ENCODE data around the gene AVEN.
"Not testable (repeated sequence)": the region's sequence is repeated elsewhere in the genome, so short reads cannot be mapped to it uniquely, and the experiment has no call there.

The AVEN gene, protein sequence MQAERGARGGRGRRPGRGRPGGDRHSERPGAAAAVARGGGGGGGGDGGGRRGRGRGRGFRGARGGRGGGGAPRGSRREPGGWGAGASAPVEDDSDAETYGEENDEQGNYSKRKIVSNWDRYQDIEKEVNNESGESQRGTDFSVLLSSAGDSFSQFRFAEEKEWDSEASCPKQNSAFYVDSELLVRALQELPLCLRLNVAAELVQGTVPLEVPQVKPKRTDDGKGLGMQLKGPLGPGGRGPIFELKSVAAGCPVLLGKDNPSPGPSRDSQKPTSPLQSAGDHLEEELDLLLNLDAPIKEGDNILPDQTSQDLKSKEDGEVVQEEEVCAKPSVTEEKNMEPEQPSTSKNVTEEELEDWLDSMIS

DNA sequence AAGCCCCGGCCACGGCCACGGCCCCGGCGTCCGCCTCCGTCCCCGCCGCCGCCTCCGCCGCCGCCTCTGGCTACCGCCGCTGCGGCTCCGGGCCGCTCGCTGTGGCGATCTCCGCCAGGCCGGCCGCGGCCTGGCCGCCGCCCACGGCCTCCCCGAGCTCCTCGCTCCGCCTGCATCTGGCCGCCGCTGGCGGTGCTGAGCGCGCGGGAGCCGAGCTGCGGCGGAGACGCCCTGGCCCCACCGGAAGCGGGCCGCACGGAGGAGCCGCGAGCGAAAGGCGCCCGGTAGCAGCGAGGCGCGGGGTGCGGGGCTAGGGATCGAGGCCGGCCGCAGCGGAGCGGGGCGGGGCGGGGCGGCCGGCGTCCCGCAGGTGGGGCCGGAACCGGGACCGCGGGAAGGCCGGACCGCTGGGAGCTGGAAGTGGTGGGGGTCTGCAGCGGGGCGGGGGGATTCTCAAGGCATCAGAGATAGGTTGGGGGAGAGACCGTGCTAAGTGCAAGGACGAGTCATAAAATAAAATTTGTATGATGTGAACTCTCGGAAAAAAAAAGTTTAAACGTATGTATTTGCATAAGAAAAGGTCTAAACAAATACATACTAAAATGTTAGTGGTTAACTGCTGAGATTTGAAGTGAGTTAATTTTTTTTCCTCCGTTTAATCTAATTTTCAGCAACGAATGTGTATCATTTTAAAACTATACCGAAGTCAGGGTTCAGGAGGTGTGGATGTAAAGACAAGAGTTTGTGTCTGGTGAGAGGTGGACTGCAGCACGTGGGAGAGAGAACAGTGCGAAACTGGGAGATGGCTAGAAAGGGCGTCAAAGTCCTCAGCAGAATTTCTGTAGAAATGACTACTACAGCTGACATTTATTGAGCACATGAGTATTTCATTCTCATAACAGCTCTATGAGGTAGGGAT is at the start of gene AVEN:
Gene AVEN, minus strand, starts transcription at position 334 of the 919 bp plus-strand sequence. Its CDS starts 158 bp downstream, at position 176.
- DNase-seq = no peak

DNA sequence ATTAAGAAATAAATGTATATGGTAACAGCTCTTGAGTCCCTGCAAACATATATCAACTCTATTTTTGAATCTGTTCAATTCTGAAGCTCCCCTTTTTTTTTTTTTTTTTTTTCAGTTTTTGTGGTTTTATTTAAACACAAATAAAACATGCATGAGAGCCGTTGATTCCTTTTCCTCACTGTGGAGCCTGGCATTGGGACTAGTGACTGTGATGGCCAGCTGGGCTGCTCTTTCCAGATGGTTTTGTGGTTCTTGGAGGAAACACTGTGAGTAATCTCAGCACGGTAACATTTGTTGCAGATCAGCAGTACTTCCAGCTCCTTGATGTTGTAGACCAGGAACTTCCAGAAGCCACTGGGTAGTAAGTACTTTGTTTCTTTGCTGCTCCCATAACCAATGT is 46.7 kb upstream of the AVEN start:
- DNase-seq = no peak

DNA sequence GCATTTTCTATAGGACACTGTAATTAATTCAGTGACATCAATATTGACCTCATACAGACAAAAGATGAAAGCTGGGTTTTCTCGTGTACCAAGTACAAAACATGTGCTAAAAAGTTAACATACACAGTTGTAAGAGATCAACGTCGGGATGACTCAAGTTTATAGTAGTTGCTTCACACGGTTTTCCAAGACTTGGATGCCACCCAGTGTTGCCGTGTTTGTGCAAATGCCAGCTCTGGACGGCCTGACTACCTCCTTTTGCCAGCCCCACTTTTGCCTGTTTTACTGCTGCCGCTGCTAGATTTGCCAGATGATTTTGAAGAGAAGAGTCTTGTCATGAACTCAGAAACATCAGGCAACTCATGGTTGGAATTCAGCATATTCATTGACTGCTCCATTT is 45.1 kb upstream of the AVEN start:
- no peak for DNase-seq

DNA sequence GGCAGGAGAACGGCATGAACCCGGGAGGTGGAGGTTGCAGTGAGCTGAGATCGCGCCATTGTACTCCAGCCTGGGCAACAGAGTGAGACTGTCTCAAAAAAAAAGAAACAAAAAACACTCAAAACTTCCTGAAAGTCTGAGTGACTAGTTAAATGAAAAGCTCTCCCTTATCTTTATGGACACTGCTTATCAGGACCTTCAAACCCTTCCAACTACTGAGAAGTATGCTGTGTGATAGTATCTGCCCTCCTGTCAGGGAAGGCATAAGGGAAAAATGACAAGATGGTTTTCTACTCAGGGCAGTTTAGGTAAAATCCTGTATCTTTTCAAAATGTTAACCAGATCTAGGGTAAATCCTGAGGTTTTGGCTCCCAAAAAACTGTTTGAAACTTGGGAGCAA is 40.9 kb upstream of the AVEN start:
- no peak for DNase-seq

DNA sequence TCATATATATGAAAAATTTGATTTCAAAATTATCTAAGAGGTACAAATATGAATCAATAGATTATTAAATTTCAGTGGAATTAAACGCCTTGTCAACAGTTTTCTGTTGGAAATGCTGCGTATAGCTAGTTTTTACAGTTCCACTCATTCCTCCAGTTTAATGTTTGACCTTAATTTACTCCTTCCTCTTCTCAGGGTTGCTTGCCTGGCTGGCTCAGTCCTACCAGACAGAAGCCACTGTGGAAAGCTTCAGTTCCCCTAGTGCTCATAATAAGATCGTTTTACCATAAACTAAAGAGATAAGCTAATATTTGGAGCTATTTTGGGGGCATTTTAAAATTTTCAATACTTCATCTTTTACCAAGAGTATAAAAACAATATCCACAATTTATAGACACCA is 39.9 kb upstream of the AVEN start:
- DNase-seq = peak; percentile 20

DNA sequence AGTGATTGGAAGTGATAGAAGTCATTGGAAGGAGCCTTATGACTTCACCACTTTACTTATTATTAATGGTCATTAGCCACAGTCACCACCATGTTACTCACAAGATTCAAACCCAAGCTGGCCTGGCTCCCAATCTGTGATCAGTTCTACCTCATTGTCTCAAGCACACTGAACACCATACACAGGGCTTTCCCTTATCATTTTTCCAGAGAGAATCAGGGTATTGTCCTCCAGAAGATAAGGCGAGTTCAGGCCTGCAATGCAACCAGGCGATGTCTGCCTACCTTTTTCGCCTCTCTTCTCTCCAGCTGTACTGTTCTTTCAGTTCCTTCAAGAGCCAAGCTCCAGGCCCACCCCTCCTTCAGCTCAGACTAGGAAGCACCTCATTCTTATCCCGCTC is 37.8 kb upstream of the AVEN start:
- no peak for DNase-seq

DNA sequence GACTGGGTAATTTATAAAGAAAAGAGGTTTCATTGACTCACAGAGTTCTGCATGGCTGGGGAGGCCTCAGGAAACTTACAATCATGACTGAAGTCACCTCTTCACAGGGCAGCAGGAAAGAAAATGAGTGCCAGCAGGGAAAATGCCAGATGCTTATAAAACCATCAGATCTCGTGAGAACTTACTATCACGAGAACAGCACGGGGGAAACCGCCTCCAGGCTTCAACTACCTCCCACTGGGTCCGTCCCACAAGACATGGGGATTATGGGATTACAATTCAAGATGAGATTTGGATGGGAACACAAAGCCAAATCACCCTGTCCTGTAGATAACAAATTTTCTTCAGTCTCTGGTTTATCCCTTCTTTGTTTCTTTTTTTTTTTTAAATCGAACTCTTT is 31.0 kb upstream of the AVEN start:
- DNase-seq = no peak

DNA sequence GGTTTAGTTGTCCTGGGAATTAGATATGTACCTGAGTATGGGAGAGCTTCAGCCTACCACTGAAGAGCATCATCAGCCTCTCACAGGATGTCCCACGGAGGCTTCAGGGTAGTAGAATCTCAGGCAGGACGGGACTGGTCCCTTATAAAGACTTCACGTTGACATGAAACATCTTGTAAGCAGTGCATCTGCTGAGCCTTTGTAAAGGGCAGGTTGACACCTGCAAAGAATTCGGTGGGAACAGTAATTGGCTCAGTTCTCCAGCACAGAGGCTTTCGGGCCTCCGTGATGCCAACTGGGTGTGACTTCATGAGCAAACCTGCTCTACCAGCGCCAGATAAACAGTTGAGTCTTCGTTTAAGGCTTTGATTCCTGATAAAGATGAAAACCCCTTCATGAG is 26.9 kb upstream of the AVEN start:
- DNase-seq = no peak

DNA sequence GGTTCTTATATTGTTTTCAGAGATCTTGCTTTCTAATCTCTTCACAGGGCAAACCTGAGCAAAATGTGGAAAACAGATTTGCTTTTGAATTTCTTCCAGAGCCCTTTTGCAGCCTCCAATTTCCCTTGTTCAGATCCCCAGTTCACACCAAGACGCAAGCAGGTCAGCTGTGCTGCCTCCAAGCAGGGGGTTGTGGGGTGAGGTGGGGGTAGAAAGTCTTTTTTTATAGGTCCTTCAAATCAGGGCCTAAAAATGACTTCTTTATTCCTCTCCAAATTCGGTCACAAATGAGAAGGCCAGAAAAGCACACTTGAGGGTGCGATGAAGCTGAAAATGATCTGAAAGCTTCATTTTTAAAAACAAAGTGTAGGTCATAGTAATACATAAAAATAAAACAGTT is 26.3 kb upstream of the AVEN start:
- no peak for DNase-seq

DNA sequence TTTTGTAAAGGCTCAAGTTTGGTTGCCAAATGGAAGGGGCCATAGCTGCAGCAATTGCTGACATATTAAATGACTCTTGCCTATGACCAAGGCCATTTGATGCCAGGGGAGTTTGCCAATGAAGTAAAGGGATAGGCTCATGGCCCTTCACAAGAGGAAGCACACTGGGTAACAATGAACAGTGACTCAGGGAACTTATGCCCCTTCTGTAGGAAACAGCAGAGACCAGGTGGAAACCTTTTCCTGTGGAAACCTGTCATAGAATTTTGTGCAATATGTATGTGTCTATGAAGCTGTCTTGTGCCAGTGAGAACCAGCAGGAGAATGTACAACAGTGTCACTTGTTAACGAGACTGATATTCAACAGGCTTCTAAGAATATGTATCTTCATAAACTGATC is 25.4 kb upstream of the AVEN start:
- DNase-seq = no peak

DNA sequence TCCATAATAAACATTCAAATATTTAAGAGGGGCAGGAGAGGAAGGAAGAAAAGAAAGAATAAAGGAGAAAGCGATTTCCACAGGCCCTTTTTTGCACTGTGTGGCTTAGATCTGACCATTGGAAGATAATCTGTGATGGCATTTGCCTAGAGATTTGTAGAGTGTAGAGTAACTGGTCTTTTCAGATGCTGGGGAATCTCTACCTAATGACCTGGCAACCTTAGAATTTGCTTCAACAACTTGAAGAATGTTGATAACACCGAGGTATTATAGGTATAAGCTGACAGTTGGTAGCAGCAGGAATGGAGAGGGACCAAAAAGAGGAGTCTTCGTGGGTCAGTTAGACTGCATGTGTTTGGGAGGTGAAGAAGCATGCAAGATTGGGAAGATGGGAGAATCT is 20.9 kb upstream of the AVEN start:
- no peak for DNase-seq

DNA sequence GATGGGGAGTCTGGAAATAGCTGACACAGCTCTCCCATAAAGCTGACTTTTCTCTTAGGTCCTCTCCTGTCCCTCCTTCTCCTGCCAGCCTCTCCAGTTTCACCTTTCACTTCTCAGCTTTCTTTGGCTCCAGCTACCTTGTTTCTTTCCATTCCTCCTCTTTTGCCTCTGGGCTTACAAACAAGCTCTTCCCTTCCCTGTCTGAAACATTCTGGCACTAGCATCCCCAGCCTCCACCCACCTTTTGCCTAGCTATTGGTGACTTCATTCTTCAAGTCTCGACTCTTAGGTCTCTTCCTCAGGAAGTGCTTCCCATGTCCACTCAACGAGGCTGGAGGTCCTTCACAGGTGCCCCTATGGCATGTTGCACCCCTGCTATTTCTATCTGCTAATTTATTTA is 20.5 kb upstream of the AVEN start:
- DNase-seq = no peak

DNA sequence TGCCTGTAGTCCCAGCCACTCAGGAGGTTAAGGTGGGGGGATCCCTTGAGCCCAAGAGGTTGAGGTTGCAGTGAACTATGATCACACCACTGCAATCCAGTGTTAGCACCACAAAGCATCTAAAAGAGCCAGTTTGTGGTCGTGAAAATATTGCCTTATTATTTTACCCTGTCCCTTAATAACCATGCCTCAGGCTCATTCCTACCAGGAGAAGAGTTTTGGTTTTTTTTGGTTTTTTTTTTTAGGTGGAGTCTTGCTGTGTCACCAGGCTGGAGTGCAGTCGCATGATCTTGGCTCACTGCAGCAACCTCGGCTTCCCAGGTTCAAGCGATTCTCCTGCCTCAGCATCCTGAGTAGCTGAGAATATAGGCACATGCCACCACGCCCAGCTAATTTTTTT is 17.9 kb upstream of the AVEN start:
- no peak for DNase-seq

DNA sequence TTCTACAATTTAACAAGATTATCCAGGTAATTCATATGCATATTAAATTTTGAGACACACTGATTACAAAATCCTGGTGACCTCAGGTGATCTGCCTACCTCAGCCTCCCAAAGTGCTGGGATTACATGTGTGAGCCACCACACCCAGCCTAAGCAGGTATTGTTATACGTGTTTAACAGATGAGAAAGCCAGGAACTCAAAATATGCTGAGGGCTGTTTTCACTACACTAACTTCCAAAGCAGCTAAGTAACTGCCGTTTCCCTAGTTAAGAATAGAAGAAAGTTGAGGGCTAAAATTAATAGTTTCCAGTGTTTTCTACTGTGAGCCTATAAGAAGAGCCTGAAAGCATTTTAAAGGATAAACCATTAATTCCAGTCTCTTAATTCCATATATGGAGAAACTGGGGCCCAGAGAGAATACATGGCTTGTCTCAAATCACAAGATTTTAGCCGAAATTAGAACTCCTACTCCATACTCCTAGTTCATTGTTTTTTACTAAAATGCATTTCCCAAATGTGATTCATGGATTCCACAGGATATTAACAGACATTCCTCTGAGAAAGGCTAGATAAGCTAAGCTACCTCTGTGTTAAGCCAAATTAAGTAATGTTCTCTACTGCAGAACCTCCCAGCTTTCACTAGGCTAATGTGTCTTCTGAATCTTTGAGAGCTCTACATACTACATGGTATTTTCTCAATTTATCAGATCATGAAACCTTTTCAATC is 17.0 kb upstream of the AVEN start:
- DNase-seq = no peak

DNA sequence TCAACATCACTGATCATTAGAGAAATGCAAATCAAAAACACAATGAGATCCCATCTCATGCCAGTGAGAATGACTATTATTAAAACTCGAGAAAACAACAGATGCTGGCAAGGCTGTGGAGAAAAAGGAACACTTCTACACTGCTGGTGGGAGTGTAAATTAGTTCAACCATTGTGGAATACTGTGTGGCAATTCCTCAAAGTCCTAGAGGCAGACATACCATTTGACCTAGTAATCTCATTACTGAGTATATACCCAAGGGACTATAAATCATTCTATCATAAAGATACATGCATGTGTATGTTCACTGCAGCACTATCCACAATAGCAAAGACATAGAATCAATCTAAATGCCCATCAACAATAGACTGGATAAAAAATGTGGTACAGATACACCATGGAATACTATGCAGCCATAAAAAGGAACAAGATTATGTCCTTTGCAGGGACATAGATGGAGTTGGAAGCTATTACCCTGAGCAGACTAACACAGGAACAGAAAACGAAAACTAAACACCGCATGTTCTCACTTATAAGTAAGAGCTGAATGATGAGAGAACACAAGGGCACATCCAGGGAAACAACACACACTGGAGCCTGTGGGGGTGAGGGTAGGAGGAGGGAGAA is 15.2 kb upstream of the AVEN start:
- DNase-seq = no peak

DNA sequence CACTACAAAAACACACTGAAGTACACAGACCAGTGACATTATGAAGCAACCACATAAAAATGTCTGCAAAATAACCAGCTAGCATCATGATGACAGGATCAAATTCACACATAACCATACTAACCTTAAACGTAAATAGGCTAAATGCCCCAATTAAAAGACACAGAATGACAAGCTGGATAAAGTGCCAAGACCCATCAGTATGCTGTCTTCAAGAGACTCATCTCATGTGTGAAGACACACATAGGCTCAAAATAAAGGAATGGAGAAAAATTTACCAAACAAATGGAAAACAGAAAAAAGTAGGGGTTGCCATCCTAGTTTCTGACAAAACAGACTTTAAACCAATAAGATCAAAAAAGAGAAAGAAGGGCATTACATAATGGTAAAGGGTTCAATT is 11.4 kb upstream of the AVEN start:
- DNase-seq = not testable (repeated sequence)

DNA sequence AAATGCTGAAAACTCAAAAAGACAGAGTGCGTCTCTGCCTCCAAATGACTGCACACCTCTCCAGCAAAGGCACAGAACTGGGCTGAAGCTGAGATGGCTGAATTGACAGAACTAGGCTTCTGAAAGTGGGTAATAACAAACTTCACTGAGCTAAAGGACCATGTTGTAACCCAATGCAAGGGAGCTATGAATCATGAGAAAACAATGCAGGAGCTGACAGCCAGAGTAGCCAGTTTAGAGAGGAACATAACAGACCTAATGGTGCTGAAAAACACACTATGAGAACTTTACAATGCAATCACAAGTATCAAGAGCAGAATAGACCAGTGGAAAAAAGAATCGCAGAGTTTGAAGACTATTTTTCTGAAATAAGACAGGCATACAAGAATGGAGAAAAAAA is 10.1 kb upstream of the AVEN start:
- DNase-seq = peak; percentile 36

DNA sequence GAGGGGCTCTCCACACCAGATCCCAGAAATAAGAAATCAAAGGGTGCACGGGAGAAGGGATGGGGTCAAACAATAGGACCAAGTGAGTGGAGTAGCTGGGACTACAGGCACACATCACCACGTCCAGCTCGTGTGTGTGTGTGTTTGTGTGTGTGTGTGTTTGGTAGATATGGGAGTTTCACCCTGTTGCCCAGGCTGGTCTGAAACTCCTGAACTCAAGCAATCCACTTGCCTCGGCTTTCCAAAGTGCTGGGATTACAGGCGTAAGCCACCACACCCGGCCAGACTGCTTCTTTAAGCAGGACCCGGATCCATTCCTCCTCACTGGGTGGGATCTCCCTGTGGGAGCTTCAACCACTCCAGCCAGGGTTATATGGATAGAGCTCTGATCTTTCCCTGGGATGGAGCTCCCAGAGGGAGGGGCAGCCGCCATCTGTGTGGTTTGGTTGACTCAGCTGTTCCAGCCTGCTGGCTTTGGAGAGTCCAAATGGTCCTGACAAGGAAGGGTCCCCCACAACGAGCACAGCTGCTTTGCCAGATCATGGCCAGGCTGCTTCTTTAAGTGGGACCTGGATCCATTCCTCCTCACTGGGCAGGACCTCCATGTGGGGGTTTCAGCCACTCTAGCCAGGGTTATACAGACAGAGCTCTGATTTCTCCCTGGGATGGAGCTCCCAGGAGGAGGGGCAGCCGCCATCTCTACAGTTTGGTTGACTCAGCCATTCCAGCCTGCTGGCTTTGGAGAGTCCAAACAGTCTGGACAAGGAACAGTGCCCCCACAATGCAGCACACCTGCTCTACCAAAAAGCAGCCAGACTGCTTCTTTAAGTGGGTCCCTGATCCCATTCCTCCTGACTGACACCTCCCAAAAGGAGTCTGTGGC is 9.1 kb upstream of the AVEN start:
- peak; percentile 15 for DNase-seq

DNA sequence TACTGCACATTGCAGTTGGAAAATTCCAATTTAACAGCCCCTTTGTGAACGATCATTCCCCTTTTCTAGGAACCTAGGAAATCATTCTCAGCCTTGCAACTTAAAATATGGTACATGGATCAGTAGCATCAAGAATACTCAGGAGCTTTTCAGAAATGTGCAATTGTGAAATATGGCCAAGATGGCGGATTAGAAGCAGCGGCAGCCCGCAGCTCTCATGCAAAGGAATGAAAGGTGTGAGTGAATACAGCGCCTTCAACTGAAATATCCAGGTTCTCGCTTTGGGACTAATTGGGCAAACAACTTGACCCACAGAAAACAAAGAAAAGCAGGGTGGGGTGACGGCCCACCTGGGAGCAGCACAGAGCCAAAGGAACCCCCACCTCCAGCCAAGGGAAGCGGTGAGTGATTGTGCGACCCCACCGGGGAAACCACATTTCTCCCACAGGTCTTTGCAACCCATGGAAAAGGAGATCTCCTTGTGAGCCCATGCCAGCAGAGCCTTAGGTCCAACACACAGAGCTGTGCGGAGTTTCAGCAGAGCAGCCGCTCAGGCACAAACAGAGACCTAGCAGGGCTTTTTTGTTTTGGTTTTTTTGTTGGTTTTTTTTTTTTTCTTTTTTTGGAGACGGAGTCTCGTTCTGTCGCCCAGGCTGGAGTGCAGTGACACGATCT is 7.6 kb upstream of the AVEN start:
- no peak for DNase-seq

DNA sequence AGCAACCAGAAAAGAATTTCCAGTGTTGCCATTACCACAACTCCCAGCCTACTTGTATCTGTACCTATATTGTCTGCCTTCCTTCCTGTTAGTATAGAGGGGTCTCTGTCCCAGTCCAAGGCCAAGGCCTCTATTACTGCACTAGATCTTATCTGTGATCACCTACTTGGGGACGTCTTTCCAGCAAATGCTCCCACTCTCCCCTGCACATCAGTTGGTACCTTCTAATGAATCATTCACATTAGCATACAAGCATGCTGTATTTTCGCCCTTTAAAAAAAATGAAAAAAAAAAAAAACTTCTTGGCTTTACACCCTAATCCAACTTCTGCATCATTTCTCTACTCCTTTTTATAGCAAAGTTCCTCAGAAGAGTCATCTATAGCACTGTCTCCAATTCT is 4.8 kb upstream of the AVEN start:
- peak; percentile 42 for DNase-seq

DNA sequence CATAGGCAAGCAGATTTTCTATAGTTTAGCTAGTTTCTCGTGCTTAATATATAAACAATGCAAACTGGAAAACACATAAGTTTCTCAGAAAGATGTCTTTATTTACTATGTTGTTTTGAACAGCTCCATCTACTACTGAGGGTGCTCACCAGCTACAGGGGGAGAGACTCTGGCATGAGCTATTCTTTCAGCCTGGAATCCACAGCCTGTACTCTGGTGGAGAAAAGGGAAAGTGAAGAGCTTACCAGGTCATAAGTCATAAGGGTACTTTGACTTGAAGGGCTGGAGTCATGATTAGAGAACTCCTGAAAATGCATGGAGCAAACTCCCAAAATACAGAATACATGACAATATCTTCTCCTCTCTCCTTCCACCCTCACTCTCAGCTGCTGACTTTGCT is 4.4 kb upstream of the AVEN start:
- peak; percentile 18 for DNase-seq

DNA sequence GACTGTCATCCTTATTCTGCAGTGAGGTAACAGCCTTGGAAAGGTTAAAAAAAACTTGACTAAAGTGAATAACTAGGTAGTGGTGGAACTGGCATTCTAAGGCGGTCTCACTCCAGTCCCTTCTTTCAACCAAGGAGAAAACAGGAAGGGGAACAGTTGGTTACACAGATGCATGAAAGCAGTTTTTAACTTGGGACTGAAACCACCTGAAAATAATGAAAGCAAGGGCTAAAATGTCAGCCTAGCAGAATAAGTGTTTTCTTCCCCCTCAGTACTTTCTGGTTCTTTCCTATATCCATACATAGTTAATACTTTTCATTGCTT is 748 bp upstream of the AVEN start:
- peak; percentile 72 for DNase-seq
